Ovary (tissue), 9 donors: ENCODE results near the gene WNT4. TPM values are rescaled to one million over a fixed set of nuclear protein-coding genes. Genes with fewer than 3 reads are reported as not detected.
A peak's percentile ranks its signal among the peaks of the same experiment; 100 is the strongest.

Experiments
- DNase-seq, 5 donors: peaks; one replicate each; pipeline ENCODE4 v3.0.0-alpha.2; 2019 to 2020
- H3K27ac ChIP-seq, 2 donors: fragments of 200-600 bp; one replicate each; pipeline versions ENCODE4 v1.5.1 to v1.8.0; 2019 to 2022
- H3K27me3 ChIP-seq: fragments of 200-600 bp; one replicate; pipeline ENCODE4 v1.8.0; 2022
- H3K36me3 ChIP-seq: fragments of 200-600 bp; sonication (generic); one replicate; pipeline ENCODE4 v1.5.1; 2019
- H3K4me1 ChIP-seq: one replicate; pipeline ENCODE4 v1.8.1; 2013; ENCODE audit warnings: mild to moderate bottlenecking, moderate library complexity; ENCODE audit not compliant: insufficient read depth
- H3K4me3 ChIP-seq: fragments of 200-600 bp; sonication (generic); one replicate; pipeline ENCODE4 v1.5.1; 2017
- H3K9me3 ChIP-seq, 2 donors: fragments of 200-600 bp in 1 of 2; sonication (generic) in 1 of 2; one replicate each; pipeline versions ENCODE4 v1.5.1 to v1.8.1; 2013 to 2019; ENCODE audit warnings: mild to moderate bottlenecking in 1 of 2, moderate library complexity in 1 of 2
- EP300 ChIP-seq: sonication (generic); formaldehyde crosslinking; IDR thresholded peaks from one replicate; pipeline ENCODE4 v1.6.1; 2017; ENCODE audit warnings: antibody characterized with exemption
- POLR2A ChIP-seq: fragments of 450-650 bp; IDR thresholded peaks from one replicate; pipeline ENCODE4 v1.6.1; 2017; ENCODE audit warnings: antibody characterized with exemption, mild to moderate bottlenecking, moderate library complexity
- WGBS, 3 donors: extraction: QIAGEN DNeasy Blood & Tissue Kit in 1 of 3; methylation state at CpG; one replicate each; pipeline versions ENCODE4 v1.1.5 to v1.1.7; 2013 to 2017; 5-methylcytosine and 5-hydroxymethylcytosine counted together
- intact Hi-C, 4 donors: fragments of 100-400 bp; cut with DNase I; formaldehyde crosslinking; loops; one replicate each; pipeline versions ENCODE4 v1.11.0 to v1.15.1; 2022 to 2023
- polyA plus RNA-seq, 2 donors: library from polyadenylated mRNA; stranded (reverse); fragments of 200-250 nt in 1 of 2; fragments of 350-450 nt in 1 of 2; fragmentation: Illumina TruSeq in 1 of 2; extraction: RNeasy Lipid Tissue Mini Kit (QIAGEN cat#74804) in 1 of 2; gene quantifications; one replicate each; pipeline ENCODE4 v1.2.3, GENCODE V29; 2013 to 2014
- total RNA-seq, 7 donors: library from RNA; depleted of rRNA in 2 of 7; stranded (reverse); fragments of >200 nt in 2 of 7; fragmentation: NEBNext Ultra II Directional in 3 of 7; extraction: Animal tissue kit (Norgen Biotek cat#: 25700) in 3 of 7; gene quantifications; one replicate each; pipeline versions ENCODE4 v1.1.0 to v1.2.4, GENCODE V29; 2016 to 2023
- TF ChIP-seq, protein P1 (sequence below), 3 donors: fragments of 450-650 bp in 2 of 3; fragments of 200-600 bp in 1 of 3; IDR thresholded peaks; one replicate each; pipeline versions ENCODE4 v1.5.1 to v1.8.0; 2016 to 2022; ENCODE audit warnings: antibody characterized with exemption in 3 of 3, mild to moderate bottlenecking in 1 of 3
- donor health status: DM: no; HTN: no; CAD: no; lungs with moderate emphysema.
- donor health status: DM: no; HTN: no; CAD: no.
- donor health status: Bipolar disorder and iron deficiency.
- donor health status: DM: yes; HTN: yes; CAD: no.
- donor health status: DM: no; HTN: no; CAD: no.
- donor health status: DM: yes; HTN: yes; CAD: no.

The WNT4 gene
- total and polyA plus RNA-seq, 9 donors = 3.7 to 125 (median 17.2) TPM

DNA sequence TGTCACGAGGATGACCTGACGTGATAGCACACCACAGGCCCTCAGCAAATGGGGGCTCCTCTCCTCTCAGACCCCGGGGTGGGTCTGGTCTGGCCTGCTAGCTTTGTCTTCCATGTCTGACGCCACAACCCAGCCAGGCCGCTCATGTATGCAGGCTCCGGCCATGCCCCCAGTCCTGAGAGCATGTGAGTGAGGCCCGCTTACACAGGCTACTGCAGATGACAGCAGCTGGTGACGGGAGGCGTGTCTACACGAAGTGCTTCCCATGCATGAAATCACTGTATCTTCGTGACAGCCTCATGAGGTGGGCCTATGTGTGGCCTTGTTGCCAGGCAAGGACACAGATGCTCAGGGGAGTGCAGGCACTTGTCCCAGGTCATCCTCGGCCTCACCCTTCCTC lies 16.4 kb downstream of the WNT4 start:
- Histone ChIP-seq H3K27me3 (no peaks in the 10 kb centered on the region), H3K9me3 (no peaks in the 10 kb centered on the region), H3K36me3 (no peaks in the 10 kb centered on the region), H3K27ac (no peak overlapping the region), H3K4me1 (no peaks in the 10 kb centered on the region), H3K4me3 (no peak overlapping the region)
- 86 to 93% (median 88%) methylated on average over 12 of the region's 12 CpGs for WGBS, 3 donors
- intact Hi-C loops = no loop called here
- TF ChIP-seq, protein P1, sequence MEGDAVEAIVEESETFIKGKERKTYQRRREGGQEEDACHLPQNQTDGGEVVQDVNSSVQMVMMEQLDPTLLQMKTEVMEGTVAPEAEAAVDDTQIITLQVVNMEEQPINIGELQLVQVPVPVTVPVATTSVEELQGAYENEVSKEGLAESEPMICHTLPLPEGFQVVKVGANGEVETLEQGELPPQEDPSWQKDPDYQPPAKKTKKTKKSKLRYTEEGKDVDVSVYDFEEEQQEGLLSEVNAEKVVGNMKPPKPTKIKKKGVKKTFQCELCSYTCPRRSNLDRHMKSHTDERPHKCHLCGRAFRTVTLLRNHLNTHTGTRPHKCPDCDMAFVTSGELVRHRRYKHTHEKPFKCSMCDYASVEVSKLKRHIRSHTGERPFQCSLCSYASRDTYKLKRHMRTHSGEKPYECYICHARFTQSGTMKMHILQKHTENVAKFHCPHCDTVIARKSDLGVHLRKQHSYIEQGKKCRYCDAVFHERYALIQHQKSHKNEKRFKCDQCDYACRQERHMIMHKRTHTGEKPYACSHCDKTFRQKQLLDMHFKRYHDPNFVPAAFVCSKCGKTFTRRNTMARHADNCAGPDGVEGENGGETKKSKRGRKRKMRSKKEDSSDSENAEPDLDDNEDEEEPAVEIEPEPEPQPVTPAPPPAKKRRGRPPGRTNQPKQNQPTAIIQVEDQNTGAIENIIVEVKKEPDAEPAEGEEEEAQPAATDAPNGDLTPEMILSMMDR (IDR thresholded peaks at IDR 0.05) = no peak
- TF ChIP-seq POLR2A (no peak), EP300 (no peak)
- DNase-seq = no peak

DNA sequence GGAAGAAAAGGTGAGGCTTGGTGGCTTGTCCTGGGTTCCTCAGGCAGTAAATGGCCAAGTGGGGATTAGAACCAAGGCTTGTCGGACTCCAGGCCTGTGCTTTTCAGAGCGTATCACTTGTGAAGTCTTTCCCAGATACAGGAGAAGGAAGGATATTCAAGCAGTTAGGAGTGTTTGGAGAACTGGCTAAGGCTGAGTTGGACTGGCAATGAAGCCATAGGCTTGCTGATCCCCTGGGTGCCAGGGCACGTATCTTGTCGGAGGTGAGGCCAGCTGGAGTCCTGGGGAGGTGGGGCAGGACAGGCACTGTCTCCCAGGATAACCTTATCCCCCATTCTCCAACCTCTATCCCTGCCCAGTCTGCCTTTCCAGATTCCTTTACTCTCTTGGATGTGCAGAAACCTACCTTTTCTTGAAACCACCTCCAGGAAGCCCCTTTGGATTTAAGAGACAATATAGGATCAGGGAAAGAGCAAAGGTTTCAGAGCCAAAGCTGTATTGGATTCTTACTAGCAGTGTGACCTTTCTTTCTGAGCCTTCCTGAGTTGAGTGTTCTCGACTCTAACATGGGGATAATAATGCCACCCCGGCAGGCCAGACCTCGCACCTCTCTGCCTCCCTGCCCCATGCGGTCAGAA lies 18.2 kb downstream of the WNT4 start:
- DNase-seq = no peak
- no peaks in the 10 kb centered on the region for H3K4me1 ChIP-seq
- TF ChIP-seq EP300 (no peak), POLR2A (no peak)
- TF ChIP-seq, protein P1 (IDR thresholded peaks at IDR 0.05) = no peak
- intact Hi-C loops = no loop called here
- WGBS, 3 donors = 89 to 91% (median 89%) methylated on average over 8 of the region's 8 CpGs
- H3K4me3 ChIP-seq = no peak overlapping the region
- no peaks in the 10 kb centered on the region for H3K27me3 ChIP-seq
- H3K27ac ChIP-seq = no peak overlapping the region
- H3K36me3 ChIP-seq = no peaks in the 10 kb centered on the region
- no peaks in the 10 kb centered on the region for H3K9me3 ChIP-seq

DNA sequence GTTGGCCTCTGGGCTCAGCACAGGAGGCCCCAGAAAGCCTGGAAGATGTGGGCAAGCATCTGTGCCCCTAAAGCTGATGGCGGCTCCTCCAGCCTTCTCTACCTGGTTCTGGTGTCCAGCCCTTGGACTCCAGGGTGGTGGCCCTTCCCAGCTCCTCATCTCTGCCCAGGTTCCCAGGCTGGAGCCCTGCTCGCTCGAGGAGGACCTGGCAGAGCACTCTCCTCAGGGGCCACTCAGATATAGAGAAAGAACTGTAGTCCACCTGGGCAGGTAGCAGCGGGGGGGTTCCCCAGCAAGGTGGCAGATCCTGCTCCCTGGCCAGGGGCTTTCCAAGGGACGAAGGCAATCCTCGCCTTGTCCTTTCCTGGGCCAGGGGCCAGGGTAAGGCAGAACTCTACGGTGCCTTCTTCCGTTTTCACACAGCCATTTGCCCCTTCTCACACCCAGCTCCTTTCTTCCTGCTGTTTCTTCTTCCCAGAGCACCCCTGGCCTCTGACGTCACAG lies 18.9 kb downstream of the WNT4 start:
- Histone ChIP-seq H3K27ac (no peak overlapping the region), H3K9me3 (no peaks in the 10 kb centered on the region), H3K36me3 (no peaks in the 10 kb centered on the region), H3K4me3 (no peak overlapping the region), H3K4me1 (peaks cover 3% of the 10 kb centered on the region), H3K27me3 (no peaks in the 10 kb centered on the region)
- 88 to 93% (median 92%) methylated on average over 9 of the region's 9 CpGs for WGBS, 3 donors
- DNase-seq = peak in 1 of 5 donors; percentile 10
- intact Hi-C loops = no loop called here
- TF ChIP-seq, protein P1 (IDR thresholded peaks at IDR 0.05) = no peak
- TF ChIP-seq EP300 (no peak), POLR2A (no peak)

DNA sequence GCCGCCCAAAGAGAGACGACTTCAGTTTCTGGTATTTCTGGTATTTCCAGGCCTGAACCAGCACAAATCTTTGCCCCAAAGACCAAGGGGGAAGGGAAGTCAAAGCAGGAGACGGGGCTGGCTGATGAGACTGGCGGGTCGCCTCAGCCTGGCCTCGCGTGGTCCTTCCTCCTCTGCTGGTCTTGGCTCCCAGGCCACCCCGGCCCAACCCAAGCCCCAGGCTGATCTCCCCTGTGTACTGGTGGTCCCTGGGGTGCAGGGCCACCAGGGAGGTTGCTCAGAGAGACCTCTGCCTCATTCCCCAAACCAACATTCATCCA lies 19.9 kb downstream of the WNT4 start:
- TF ChIP-seq, protein P1 (IDR thresholded peaks at IDR 0.05) = no peak
- TF ChIP-seq POLR2A (no peak), EP300 (no peak)
- H3K4me1 ChIP-seq = peaks cover 8% of the 10 kb centered on the region
- no peak overlapping the region for H3K27ac ChIP-seq
- no peaks in the 10 kb centered on the region for H3K36me3 ChIP-seq
- H3K4me3 ChIP-seq = no peak overlapping the region
- 71 to 82% (median 82%) methylated on average over 8 of the region's 8 CpGs for WGBS, 3 donors
- intact Hi-C loops = no loop called here
- DNase-seq = no peak
- no peaks in the 10 kb centered on the region for H3K9me3 ChIP-seq
- no peaks in the 10 kb centered on the region for H3K27me3 ChIP-seq
